Fibroblast of lung (primary cell): ENCODE data around the gene JUNB. TPM values are rescaled to one million over a fixed set of nuclear protein-coding genes. Genes with fewer than 3 reads are reported as not detected.
A peak's percentile ranks its signal among the peaks of the same experiment; 100 is the strongest.

Experiments used
- DNase-seq, 2 donors: peaks; one replicate each; pipeline versions ENCODE4 v3.0.0 to v3.0.0-alpha.2; 2010; ENCODE audit warnings: low read depth in 2 of 2
- H2AFZ ChIP-seq: 2 replicates; pipeline ENCODE4 v1.5.1; 2012; ENCODE audit warnings: low read length, control low read depth, inconsistent platforms
- H3K27ac ChIP-seq: 2 replicates; pipeline ENCODE4 v1.5.1; 2011; ENCODE audit warnings: low read length, control low read depth; ENCODE audit not compliant: insufficient read depth
- H3K27me3 ChIP-seq: 2 replicates; pipeline ENCODE4 v1.5.1; 2011; ENCODE audit warnings: mild to moderate bottlenecking, low read length; ENCODE audit not compliant: control insufficient read depth, insufficient read depth
- H3K36me3 ChIP-seq: 2 replicates; pipeline ENCODE4 v1.5.1; 2011; ENCODE audit warnings: low read length; ENCODE audit not compliant: control insufficient read depth, insufficient read depth
- H3K4me1 ChIP-seq: 2 replicates; pipeline ENCODE4 v1.5.1; 2011; ENCODE audit warnings: low read length; ENCODE audit not compliant: control insufficient read depth, insufficient read depth; ENCODE audit errors: extremely low read depth
- H3K4me2 ChIP-seq: 2 replicates; pipeline ENCODE4 v1.5.1; 2011; ENCODE audit warnings: low read length, control low read depth; ENCODE audit not compliant: insufficient read depth; ENCODE audit errors: extremely low read depth
- H3K4me3 ChIP-seq, 4 experiments: fragments of 200-600 bp in 1 of 4; sonication (generic) in 1 of 4; replicated peaks in 1 of 4; 2 replicates each; pipeline ENCODE4 v1.5.1; 2011 to 2016; ENCODE audit warnings: low read length in 4 of 4, low read depth in 3 of 4, mild to moderate bottlenecking in 3 of 4, control low read depth in 2 of 4, inconsistent platforms in 1 of 4, mixed read lengths in 1 of 4; ENCODE audit not compliant: insufficient read depth in 1 of 4; ENCODE audit errors: control extremely low read depth in 1 of 4
- H3K79me2 ChIP-seq: 2 replicates; pipeline ENCODE4 v1.5.1; 2012; ENCODE audit warnings: mild to moderate bottlenecking, low read length, inconsistent platforms; ENCODE audit not compliant: control insufficient read depth, insufficient read depth
- H3K9ac ChIP-seq: 2 replicates; pipeline ENCODE4 v1.5.1; 2011; ENCODE audit warnings: mild to moderate bottlenecking, low read length, control low read depth; ENCODE audit not compliant: insufficient read depth
- H3K9me3 ChIP-seq: 2 replicates; pipeline ENCODE4 v1.5.1; 2012; ENCODE audit warnings: low read depth, low read length; ENCODE audit not compliant: control insufficient read depth, insufficient read depth
- H4K20me1 ChIP-seq: 2 replicates; pipeline ENCODE4 v1.5.1; 2011; ENCODE audit warnings: low read length; ENCODE audit not compliant: control insufficient read depth, insufficient read depth; ENCODE audit errors: extremely low read depth
- EZH2 ChIP-seq: IDR thresholded peaks from 2 replicates; pipeline ENCODE4 v1.5.1; 2012; ENCODE audit warnings: low read length, control low read depth, mild to moderate bottlenecking; ENCODE audit errors: missing control alignments
- polyA plus RNA-seq, 2 donors: library from polyadenylated mRNA; depleted of rRNA in 1 of 2; stranded (reverse) in 1 of 2; unstranded in 1 of 2; fragments of >200 nt; gene quantifications; 2 replicates each; pipeline ENCODE4 v1.2.1, GENCODE V29; 2011 to 2012; ENCODE audit warnings: missing spikeins in 1 of 2
- total RNA-seq: library from RNA; depleted of rRNA; stranded (reverse); fragments of >200 nt; gene quantifications from 2 replicates; pipeline ENCODE4 v1.2.1, GENCODE V29; 2014
- TF ChIP-seq, protein P1 (sequence below), 2 donors: IDR thresholded peaks in 1 of 2; conservative IDR thresholded peaks in 1 of 2; 1 replicate in 1 of 2; 2 replicates in 1 of 2; pipeline ENCODE4 v1.5.1; 2011 to 2012; ENCODE audit warnings: low read length in 2 of 2, control low read depth in 1 of 2, inconsistent platforms in 1 of 2, low read depth in 1 of 2, mild to moderate bottlenecking in 1 of 2

JUNB gene
- total and polyA plus RNA-seq, 2 donors (not counting 1 experiment from before 2014, with no cell fraction given): 20.2 to 108 TPM

DNA sequence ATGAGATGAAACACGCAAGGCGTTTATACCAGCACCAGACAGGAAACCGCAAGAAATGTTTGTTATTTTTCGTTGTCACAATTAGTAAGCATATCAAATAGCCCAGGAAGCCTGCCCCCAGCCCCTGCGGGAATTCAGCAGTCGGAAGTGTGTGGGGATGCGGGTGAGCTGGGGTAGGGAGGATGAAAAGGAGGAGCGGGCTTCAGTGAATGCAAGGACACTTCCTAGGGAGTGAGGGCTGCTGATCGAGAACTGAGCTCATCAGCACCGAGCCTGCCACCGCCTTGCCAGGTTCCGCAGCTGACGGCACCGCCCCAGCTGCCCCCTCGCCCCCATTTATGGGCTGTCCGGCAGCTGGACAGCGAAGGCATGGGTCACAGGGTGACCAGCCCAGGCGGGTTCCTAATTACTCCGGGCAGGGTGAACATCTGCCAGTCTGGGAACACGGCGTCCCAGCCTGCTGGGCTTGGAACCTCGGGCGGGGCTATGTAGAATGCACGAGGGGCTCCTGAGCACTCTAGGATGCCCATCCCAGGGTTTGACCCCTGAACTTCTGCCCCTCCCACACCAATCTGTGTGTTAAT lies 41.3 kb upstream of the JUNB start:
- no peaks in the 10 kb centered on the region for H3K79me2 ChIP-seq
- peaks cover 16% of the 10 kb centered on the region for H3K36me3 ChIP-seq
- H4K20me1 ChIP-seq: no peaks in the 10 kb centered on the region
- no peak overlapping the region for H3K9ac ChIP-seq
- DNase-seq: peak; percentile 41 to 44
- H3K27me3 ChIP-seq: peaks cover 16% of the 10 kb centered on the region
- TF ChIP-seq EZH2: no peak
- TF ChIP-seq, protein P1, sequence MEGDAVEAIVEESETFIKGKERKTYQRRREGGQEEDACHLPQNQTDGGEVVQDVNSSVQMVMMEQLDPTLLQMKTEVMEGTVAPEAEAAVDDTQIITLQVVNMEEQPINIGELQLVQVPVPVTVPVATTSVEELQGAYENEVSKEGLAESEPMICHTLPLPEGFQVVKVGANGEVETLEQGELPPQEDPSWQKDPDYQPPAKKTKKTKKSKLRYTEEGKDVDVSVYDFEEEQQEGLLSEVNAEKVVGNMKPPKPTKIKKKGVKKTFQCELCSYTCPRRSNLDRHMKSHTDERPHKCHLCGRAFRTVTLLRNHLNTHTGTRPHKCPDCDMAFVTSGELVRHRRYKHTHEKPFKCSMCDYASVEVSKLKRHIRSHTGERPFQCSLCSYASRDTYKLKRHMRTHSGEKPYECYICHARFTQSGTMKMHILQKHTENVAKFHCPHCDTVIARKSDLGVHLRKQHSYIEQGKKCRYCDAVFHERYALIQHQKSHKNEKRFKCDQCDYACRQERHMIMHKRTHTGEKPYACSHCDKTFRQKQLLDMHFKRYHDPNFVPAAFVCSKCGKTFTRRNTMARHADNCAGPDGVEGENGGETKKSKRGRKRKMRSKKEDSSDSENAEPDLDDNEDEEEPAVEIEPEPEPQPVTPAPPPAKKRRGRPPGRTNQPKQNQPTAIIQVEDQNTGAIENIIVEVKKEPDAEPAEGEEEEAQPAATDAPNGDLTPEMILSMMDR (conservative IDR thresholded peaks at IDR 0.05 in 1 of 2, IDR thresholded peaks at IDR 0.05 in 1 of 2; ENCODE audit: low read depth in 1 of 2, low read length in 2 of 2): no peak
- no peak overlapping the region for H3K4me3 ChIP-seq
- no peaks in the 10 kb centered on the region for H3K9me3 ChIP-seq
- H2AFZ ChIP-seq: no peak overlapping the region
- H3K4me1 ChIP-seq: peaks cover 6% of the 10 kb centered on the region
- H3K27ac ChIP-seq: no peak overlapping the region
- H3K4me2 ChIP-seq: no peak overlapping the region

DNA sequence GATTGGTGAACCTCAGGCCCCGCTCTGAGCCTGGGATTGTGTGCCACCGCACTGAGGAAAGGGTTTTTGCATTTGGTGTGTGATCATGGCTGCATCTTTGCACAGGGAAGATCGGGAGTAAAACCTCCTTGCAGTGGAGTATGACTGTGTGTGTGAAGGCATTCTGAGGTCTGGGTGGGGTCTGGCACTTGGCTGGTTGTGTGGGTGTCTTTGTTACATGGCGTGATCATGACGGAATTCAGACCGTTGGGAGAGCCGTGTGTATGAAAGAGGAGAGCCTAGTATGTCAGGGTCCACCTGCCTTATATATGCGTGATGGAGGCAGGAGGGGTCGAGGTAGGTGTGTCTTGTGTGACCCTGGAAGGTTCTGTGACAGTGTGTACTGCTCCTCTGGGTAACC lies 40.4 kb upstream of the JUNB start:
- Histone ChIP-seq H3K27ac (no peak overlapping the region), H3K4me3 (no peak overlapping the region), H2AFZ (no peak overlapping the region), H3K9me3 (no peaks in the 10 kb centered on the region), H3K4me1 (peaks cover 6% of the 10 kb centered on the region), H4K20me1 (no peaks in the 10 kb centered on the region), H3K36me3 (peaks cover 9% of the 10 kb centered on the region), H3K4me2 (no peak overlapping the region), H3K79me2 (no peaks in the 10 kb centered on the region), H3K27me3 (peaks cover 16% of the 10 kb centered on the region), H3K9ac (no peak overlapping the region)
- TF ChIP-seq, protein P1 (conservative IDR thresholded peaks at IDR 0.05 in 1 of 2, IDR thresholded peaks at IDR 0.05 in 1 of 2; ENCODE audit: low read depth in 1 of 2, low read length in 2 of 2): no peak
- TF ChIP-seq EZH2: peak; percentile 5
- DNase-seq: peak in 1 of 2 donors; percentile 49

- no peak for DNase-seq
- Histone ChIP-seq H3K4me1 (peaks cover 6% of the 10 kb centered on the region), H3K36me3 (peaks cover 7% of the 10 kb centered on the region), H4K20me1 (no peaks in the 10 kb centered on the region), H3K27me3 (peaks cover 16% of the 10 kb centered on the region), H3K9ac (no peak within 1 kb of the TSS), H3K9me3 (no peaks in the 10 kb centered on the region), H3K27ac (no peak within 1 kb of the TSS), H3K79me2 (no peaks in the 10 kb centered on the region), H3K4me3 (no peak within 1 kb of the TSS), H2AFZ (no peak within 1 kb of the TSS), H3K4me2 (no peak within 1 kb of the TSS)
- TF ChIP-seq EZH2: no peak
- TF ChIP-seq, protein P1 (conservative IDR thresholded peaks at IDR 0.05 in 1 of 2, IDR thresholded peaks at IDR 0.05 in 1 of 2; ENCODE audit: low read depth in 1 of 2, low read length in 2 of 2): no peak
Measured at GRCh38 chr19:12751635-12752034, 39.7 kb upstream of the JUNB start, which contains the start of gene BEST2. Gene BEST2 (plus strand): TSS chr19:12751791. CDS start chr19:12752593, 802 bp downstream.
